HEK293 (cell line): ENCODE results near the gene ASB4.

Experiments
- CTCF ChIP-seq: fragments of 450-650 bp; formaldehyde crosslinking; IDR thresholded peaks from 2 replicates; pipeline ENCODE4 v1.5.1; 2016; ENCODE audit warnings: missing biosample characterization, missing genetic modification characterization
- KLF16 ChIP-seq: fragments of 450-650 bp; formaldehyde crosslinking; IDR thresholded peaks from 2 replicates; pipeline ENCODE4 v1.5.1; 2017; ENCODE audit warnings: missing biosample characterization, missing genetic modification characterization
- SALL2 ChIP-seq: fragments of 450-650 bp; formaldehyde crosslinking; IDR thresholded peaks from 2 replicates; pipeline ENCODE4 v1.5.0; 2017; ENCODE audit warnings: missing biosample characterization, mild to moderate bottlenecking, missing genetic modification characterization, borderline replicate concordance
- TCF7L2 ChIP-seq: IDR thresholded peaks from 2 replicates; pipeline ENCODE4 v1.6.1; 2011; ENCODE audit warnings: low read depth, mild to moderate bottlenecking, inconsistent platforms, low read length, moderate library complexity, borderline replicate concordance
- TSHZ1 ChIP-seq: fragments of 450-650 bp; formaldehyde crosslinking; IDR thresholded peaks from 2 replicates; pipeline ENCODE4 v1.5.1; 2016; ENCODE audit warnings: missing biosample characterization, missing genetic modification characterization, borderline replicate concordance
- YY1 ChIP-seq: fragments of 450-650 bp; formaldehyde crosslinking; IDR thresholded peaks from 2 replicates; pipeline ENCODE4 v1.5.1; 2018; ENCODE audit warnings: missing biosample characterization, missing genetic modification characterization
- ZBTB7A ChIP-seq: fragments of 450-650 bp; formaldehyde crosslinking; IDR thresholded peaks from 2 replicates; pipeline ENCODE4 v1.5.1; 2016; ENCODE audit warnings: low read depth, missing biosample characterization, missing genetic modification characterization
- ZNF16 ChIP-seq: fragments of 450-650 bp; formaldehyde crosslinking; IDR thresholded peaks from 2 replicates; pipeline ENCODE4 v1.5.1; 2016; ENCODE audit warnings: low read depth, missing biosample characterization, missing genetic modification characterization
- ZNF366 ChIP-seq: fragments of 450-650 bp; formaldehyde crosslinking; conservative IDR thresholded peaks from 2 replicates; pipeline ENCODE4 v1.5.1; 2016; ENCODE audit warnings: missing biosample characterization, missing genetic modification characterization
- ZNF513 ChIP-seq: fragments of 450-650 bp; IDR thresholded peaks from 2 replicates; pipeline ENCODE4 v1.5.1; 2018; ENCODE audit warnings: missing biosample characterization, missing genetic modification characterization
- ZNF514 ChIP-seq: fragments of 450-650 bp; formaldehyde crosslinking; IDR thresholded peaks from 2 replicates; pipeline ENCODE4 v1.5.1; 2016; ENCODE audit warnings: missing biosample characterization, missing genetic modification characterization
- ZNF791 ChIP-seq: fragments of 450-650 bp; formaldehyde crosslinking; IDR thresholded peaks from 2 replicates; pipeline ENCODE4 v1.5.1; 2016; ENCODE audit warnings: missing biosample characterization, missing genetic modification characterization
- ZSCAN16 ChIP-seq: fragments of 450-650 bp; formaldehyde crosslinking; IDR thresholded peaks from 2 replicates; pipeline ENCODE4 v1.5.1; 2016; ENCODE audit warnings: missing biosample characterization, missing genetic modification characterization
- ZXDB ChIP-seq: fragments of 450-650 bp; formaldehyde crosslinking; IDR thresholded peaks from 2 replicates; pipeline ENCODE4 v1.5.1; 2016; ENCODE audit warnings: missing biosample characterization, missing genetic modification characterization

GRCh38 chr7:95473276-95473985 is 12.3 kb upstream of the ASB4 start:
- TF ChIP-seq SALL2 (no peak), ZNF366 (tag by site-specific recombination) (no peak), ZNF514 (tag by site-specific recombination) (no peak), CTCF (tag by site-specific recombination) (no peak), KLF16 (tag by site-specific recombination) (no peak), TSHZ1 (tag by site-specific recombination) (no peak), ZNF791 (tag by site-specific recombination) (no peak), ZBTB7A (no peak), ZNF513 (no peak), ZNF16 (tag by site-specific recombination) (no peak), ZXDB (tag by site-specific recombination) (no peak), TCF7L2 (no peak), ZSCAN16 (tag by site-specific recombination) (no peak), YY1 (no peak)
